Astrocyte of the spinal cord (primary cell): ENCODE results near the gene CAMKV.

Experiments used
- DNase-seq: peaks from one replicate; pipeline ENCODE4 v3.0.0; 2011; ENCODE audit warnings: low read depth, low spot score
- H3K4me3 ChIP-seq: 2 replicates; pipeline ENCODE4 v1.5.1; 2011; ENCODE audit warnings: low read depth, mild to moderate bottlenecking, low read length, moderate library complexity
- CTCF ChIP-seq: IDR thresholded peaks from 2 replicates; pipeline ENCODE4 v1.5.1; 2012; ENCODE audit warnings: low read depth, mild to moderate bottlenecking, low read length, inconsistent platforms
- in situ Hi-C: cut with HindIII; loops from 2 replicates; pipeline ENCODE4 v1.10.0; 2017; ENCODE audit warnings: low sequenced_read_pairs

The CAMKV gene

GRCh38 chr3:49879721-49880120, 10.0 kb upstream of the CAMKV start:
- no peak overlapping the region for H3K4me3 ChIP-seq
- no peak for TF ChIP-seq CTCF
- in situ Hi-C loops = no loop called here
- DNase-seq = no peak

DNA sequence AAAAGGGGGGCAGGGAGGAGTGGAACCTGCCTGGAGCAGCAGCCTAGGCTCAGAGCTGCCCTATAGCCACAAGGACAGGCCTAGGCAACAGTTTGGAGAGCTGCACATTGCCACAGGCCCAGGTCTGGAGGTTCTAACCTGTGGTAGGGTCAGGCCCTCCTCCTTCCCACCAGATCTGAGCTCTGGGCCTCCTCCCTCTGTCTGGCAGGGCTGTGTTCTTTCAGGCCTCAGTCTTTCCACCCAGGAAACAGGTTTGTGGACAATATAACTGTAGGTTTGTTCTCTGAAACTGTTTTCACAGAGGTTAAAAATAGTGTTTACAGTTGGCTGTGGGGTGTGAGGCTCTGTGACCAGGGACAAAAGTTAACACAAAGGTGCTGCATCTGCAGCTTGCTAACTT, 9.0 kb upstream of the CAMKV start:
- TF ChIP-seq CTCF = no peak
- no peak overlapping the region for H3K4me3 ChIP-seq
- in situ Hi-C loops = no loop called here
- no peak for DNase-seq

- no peak for DNase-seq
- no peak overlapping the region for H3K4me3 ChIP-seq
- TF ChIP-seq CTCF = no peak
- in situ Hi-C loops = no loop called here
Observed at GRCh38 chr3:49877716-49878115, 8.0 kb upstream of the CAMKV start.

DNA sequence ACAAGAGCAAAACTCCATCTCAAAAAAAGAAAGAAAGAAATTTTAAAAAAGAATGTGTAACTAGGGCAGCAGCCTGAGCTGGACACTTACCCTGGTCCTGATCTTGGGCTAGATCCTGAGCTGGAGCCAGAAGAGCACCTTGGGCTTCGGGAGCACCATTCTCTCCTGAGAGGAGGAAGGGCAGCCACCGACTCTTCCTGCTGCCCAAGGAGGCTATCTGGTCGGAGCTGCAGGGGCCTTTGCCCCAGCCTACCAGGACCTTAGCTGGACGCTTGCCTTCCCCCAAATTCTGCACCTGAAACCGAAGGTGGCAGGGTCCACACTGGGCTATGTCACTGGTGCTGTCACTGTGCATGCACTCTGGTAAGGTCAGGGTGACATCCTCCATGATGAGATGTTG, 6.9 kb upstream of the CAMKV start:
- no peak overlapping the region for H3K4me3 ChIP-seq
- DNase-seq = no peak
- in situ Hi-C loops = no loop called here
- TF ChIP-seq CTCF = no peak

DNA sequence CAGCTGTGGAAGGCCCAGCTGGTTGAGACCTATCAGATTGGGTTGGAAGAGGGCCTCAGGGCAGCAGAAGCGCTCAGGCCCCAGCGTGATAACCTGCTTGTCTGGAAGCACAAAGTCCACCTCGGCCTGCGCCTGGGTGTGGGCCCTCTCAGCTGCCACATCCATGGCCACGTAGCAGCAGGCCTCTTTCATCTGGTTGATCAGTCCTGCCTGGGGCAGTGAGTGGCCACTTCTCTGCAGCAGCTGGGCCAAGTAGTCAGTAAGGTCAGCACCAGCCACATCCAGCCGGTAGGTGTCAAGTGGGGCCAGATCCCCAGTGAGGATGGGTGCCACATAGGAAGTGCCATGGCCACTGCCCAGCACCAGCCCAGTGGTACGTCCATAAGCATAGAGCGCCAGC, 3.9 kb upstream of the CAMKV start:
- no peak for TF ChIP-seq CTCF
- H3K4me3 ChIP-seq = no peak overlapping the region
- in situ Hi-C loops = no loop called here
- no peak for DNase-seq

GRCh38 chr3:49872801-49873281, 3.1 kb upstream of the CAMKV start:
- no peak for DNase-seq
- H3K4me3 ChIP-seq = no peak overlapping the region
- in situ Hi-C loops = no loop called here
- TF ChIP-seq CTCF = no peak
